HG02678 (cell line): Measurements from ENCODE around the gene ARHGEF10L.

ENCODE experiments used
- ATAC-seq: cut with Tn5 transposase; IDR thresholded peaks from one replicate; pipeline ENCODE4 v1.9.1; 2021; ENCODE audit warnings: mild to moderate bottlenecking, moderate library complexity; ENCODE audit not compliant: unreplicated experiment

The ARHGEF10L gene

DNA sequence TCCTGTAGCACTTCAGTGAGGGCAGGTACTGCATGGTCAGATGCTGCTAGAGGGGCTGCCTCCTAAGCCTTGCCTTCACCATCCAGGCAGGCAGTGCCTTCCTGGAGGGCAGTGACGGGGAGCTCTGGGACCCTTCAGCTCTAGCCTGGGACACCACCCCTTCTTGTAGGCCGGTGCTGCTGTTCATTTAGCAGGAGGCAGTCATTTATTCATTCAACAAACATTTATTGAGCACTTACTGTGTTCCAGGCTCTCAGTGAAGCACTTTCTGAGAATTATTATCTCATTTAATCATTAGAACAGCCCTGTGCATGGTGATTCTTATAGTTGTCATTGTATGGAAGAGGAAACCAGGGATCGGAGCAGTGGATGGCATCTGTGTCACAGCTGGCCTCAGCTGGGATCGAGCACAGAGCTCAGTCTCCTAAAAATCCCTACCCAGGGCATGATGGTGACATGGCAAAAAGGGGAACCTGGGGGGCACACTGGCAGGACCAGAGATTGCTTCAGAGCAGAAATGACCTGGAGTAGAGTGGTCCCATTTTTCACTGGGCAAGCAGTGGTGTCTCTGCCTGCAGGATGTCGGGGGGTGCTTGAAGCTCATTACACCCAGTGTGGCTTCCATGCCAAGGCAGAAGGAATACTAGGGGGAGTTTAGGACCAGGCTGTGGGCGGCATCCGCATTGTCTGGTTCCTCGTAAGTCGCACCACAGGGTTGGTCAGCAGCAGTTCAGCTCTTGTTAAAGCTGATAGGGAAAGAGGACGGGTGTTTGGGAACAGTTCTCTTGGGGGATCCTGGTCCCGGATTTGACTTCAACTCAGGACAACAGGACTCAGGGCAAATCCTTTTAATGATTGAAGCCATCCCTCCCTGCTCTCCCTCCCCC is 28.8 kb downstream of the ARHGEF10L start:
- no peak for ATAC-seq

DNA sequence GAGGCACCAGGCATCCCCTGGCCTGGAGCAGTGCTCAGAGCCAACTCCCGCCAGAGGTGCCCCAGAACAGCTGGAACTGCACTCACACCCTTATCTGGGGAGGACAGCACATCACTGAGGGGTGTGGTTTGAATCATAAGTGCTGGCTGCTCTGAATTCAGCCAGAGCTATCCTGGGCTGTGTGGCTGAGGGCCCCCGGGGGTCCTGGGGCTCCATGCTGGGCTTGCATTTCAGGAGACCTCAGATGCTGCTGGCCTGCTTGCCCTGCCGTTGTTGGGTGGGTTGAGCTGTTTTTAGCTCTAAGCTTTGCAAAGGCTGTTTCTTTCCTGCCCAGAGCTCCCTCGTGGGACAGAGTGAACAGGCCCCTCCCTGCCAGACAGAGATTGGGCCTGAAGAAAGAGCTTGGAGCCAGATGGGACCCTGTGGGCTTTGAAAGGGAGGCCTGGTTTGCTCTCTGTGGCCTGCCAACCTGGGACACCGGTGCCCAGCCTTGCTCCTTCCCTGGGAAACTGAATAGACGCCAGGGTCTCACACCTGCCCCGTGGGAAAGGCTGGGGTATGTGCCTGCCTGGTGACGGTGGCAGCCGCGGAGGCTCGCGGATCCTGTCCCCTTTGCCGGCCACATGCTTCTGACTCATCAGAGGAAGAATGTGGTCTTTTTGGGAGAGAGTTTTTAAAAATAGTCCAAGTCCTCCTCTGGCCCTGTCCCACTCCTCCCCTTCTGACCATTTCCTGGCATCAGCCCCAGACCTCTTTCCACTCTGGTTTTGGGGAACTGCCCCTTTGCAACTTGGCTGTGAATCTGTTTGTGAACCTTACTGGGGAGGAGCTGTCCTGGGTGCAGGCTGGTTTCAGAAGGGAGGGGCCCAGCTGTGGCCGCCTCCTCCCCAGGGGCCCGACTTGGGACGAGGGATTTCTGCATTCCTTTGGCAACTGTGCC is 30.0 kb downstream of the ARHGEF10L start:
- no peak for ATAC-seq

DNA sequence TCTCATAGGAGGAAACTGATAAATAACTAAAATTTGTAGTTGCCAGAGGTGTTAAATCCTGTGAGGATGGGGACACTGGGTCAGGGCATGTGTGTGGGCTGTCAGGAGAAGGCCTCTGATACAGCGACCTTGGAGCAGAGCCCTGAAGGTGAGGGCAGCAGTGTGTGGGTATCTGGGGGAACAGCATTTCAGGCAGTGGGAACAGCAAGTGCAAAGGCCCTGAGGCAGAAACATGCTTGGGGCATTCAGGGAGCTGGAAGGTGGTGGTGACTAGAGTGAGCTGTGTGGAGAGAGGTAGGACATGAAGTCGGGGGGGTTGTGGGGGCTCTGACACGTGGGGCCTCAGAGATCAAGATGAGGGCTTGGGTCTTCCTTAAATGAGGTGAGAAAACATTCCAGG is 30.7 kb downstream of the ARHGEF10L start:
- ATAC-seq: no peak

DNA sequence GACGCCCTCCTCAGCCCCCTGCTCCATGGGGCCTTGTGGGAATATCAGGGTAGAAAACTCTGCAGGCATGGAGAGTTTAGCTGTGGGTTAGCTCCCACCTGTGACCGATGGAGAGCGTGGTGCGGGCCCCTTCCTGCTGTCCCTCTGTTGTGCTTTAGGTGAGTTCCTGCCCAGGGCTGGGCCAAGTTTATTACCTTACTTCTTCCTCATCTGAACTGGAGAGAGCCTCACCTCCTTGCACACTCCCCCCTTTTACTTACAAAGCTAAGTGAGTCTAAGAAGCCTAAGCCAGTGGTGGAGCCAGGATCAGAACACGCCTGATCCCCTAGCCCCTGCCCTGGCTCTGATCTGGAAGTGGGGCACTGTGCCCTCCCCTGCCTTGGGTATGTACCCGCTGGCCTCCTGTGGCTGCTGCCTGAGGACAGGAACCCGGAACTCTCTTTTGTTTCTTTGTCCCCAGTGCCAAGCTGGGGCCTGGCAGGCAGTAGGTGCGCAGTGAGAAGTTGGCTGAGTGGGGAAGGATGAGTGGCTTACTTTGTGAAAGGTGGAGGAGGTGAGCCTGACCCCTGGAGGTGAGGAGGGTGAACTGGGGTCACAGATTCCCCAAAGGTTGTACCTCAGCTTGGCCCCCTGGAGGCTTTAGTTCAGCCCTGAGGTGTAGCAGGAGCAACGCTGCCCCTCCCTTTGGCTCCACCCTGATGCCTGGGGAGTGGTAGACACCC is 32.9 kb downstream of the ARHGEF10L start:
- ATAC-seq: no peak

DNA sequence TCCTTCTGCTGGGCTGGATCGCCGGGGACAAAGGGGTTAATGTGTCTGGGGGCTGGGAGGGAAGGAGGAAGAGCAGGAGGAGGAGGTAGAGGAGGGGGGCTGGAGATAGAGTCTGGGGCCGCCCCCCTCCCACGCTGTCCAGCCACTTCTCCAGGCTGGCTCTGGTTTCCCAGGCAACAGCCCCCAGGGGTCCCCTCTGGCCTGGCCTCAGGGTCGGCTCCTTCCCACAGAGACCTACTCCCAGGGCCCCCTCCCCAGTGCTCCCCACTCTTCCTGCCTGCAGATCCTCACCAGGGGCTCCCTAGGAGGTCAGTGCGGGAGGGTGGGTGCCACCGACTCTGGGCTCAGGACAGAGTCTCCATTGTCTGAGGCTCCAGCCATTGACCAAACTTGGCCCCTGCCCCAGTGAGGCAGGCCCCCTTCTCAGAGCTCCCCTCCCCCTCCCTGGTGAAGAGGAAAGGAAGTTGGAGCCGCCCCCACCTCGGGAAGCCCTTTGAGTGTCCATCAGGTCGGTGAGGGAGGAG is 34.1 kb downstream of the ARHGEF10L start:
- no peak for ATAC-seq

DNA sequence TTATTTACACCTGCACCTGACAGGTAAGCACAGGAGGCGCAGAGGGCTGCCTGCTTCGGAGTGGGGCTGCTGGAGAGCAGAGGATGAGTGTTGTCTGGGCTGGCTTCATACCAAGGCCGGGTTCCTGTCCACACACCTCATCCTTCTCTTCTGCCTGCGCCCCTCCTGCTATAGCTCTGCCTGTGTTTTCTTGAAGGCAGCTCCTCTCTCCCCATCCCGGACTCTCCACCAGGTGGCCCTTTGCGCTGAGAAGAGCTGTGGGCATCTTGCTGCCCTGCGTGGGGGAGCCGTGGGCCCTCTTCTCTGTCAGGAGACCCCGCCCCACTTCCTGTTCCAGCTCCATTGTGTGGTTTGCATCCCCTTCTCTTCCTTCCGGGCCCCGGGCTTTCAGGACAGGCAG is 35.0 kb downstream of the ARHGEF10L start:
- no peak for ATAC-seq

DNA sequence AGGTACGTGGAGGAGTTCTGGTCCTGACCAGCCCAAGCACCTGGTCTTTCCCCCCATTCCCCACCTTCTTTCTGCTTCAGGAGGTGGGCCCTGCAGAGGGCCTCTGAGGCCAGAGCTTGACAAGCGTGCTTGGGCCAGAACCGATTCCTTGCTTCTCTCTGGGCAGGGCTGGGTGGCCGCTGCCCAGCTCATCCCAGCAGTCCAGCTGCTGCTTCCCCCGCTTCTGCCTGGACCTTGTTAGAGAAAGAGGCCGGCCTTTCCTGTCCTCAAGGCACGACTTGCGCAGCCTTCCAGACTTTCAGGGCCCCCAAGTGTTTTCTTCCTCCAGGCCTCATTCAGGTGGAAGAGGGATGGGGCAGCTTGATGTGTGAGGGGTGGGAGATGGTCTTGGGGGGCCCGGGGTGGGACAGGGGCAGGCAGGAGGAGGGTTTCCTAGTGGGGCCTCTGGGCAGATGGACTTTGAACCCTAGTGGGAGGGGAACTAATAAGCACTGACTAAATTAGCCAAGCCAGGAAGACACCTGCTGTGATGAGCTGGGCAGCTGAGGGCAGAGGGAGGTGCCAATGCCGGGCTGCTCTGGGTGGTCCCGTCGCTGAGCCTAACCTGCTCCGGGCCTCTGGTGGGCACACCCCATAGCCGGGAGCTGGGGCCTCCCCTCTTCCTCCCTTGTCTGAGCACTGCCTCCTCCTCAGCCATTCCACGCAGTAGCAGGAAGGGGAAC is 36.5 kb downstream of the ARHGEF10L start:
- ATAC-seq: no peak

DNA sequence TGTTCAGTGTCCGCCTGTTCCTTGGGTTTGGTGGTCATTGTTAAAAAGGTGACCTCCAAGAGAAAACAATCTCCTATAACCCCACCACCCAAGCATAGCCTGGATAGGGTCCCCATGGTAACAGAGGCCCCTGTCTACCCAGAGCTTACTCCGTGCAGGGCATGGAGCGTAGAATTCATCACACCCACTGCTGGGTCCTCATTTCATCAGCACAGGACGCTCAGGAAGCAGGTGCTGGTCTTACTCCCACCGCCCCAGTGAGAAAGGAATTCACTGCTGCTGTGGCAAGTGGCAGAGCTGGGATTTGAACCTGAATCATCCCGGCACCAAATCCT is 37.0 kb downstream of the ARHGEF10L start:
- no peak for ATAC-seq

DNA sequence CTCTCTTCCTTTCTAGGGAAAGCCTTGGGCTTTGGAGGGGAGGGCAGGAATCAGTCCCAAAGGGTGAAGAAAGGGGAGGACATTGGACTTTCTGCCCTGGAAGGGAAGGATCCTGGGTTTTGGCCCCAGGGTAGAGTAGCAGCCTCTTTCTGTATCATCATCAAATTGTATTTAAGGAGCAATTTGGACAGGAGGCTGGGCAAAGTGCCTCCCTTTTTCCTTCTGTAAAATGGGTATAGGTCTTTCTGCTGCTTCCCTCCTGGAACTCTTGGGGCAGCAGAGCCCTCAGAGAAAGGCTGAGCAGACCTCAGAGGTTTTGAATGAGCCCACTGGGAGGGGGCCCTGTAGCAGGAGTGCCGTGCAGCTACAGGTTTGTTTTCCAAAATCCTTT is 38.4 kb downstream of the ARHGEF10L start:
- no peak for ATAC-seq

DNA sequence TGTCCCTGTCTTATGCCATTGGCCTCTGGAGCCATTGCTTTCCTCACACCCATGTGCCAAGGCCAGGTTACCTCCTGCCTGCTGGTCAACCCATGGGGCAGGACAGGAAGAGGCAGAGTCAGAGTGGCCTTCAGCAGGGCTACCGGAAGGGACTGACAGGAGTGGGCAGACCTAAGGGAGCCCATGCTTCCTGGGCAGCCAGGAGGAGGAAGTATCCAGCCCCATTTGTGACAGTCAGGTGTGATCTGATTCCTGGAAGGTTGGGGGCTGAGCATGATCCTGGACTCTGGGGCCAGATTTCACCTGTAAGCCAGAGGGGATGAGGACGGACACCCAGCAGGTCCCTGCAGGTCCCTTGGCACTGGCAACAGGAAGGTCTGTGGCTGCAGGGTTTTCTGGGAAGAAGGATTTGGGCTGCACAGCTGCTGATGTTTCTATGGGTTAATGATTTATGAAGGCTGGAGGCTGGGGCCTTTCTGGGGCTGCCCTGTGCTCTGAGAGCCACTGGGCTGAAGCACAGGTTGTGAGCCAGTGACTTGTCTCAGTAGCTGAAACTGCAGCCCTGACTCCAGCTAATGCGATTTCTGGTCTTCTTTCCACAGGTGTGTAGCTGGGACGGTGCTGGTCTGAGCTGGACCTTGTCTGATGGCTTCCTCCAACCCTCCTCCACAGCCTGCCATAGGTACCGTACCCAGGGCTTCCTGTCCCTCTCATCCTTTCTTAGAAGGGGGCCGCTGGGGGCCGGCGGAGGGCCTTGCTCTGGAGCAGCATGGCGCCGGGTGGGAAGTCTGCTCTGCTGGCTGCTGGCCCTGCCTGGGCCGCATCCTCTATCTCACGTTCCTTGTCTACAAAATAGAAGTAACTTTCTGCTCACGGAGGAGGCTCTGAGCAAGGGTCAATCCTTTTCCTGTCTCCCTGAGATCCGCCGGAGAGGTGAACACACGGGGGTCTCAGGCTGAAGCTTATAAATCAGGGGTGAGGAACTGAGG is 40.7 kb downstream of the ARHGEF10L start:
- no peak for ATAC-seq

DNA sequence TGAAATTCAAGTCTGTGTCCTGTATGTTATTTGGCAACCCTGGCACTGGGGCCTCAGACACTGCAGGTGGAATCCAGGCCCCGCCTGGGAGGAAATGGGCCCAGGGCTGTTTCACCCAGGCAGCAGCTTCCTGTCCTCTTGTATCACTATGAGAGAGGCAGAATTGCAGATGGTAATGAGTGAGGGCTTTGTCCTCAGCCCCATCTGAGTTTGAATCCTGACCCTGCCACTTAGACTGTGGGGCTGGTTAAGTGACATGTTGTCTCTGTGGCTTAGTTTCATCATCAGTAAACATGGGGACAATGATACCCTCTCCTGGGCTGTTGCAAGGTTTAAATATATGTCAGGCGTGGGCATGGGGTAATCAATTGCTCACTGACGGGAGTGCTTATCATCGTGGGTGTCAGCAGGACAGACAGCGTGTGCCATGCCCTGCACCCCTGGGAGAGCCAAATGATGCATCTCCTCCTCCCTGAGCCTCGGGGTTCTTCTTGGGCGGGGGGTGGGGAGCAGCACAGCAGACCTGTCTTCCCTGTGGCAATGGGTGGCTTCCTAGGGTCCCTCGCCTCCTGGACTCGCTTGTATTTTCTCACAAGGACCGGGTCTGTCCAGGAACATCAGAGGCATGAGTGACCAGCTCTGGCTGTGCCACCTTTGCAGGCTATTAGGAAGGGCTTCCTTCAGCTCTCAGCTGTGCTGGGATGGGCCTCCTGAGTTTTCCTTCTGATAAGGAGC is 42.1 kb downstream of the ARHGEF10L start:
- ATAC-seq: no peak

DNA sequence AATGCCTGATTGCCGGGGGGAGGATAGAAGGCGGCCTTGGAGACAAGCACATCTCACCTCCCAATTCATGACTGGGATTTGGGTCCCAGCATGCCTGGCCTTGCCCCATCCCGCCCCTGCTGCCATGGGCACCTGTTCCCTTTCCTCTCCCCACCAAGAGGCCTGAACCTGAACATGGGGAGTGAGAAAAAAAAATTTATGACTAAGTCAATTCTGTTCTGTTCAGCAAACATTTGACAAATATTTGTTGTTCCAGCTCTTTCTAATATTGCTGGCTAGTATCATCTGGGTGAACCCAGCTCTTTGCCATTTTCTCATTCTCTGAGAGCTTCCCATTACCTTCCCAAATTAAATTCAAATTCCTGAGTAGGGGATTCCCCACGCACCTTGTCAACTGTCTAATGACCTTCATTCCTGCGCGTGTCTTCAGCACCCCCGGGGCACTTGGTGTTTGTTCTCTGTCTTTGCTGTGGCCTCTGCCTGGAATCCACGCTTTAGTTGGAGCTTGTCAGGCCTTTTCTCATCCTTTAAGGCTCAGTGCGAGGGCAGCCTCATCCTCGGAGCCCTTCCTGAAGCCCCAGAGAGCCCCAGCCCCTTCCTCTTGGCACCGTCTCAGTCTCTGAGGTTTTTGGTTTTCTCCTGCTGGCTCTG is 42.8 kb downstream of the ARHGEF10L start:
- no peak for ATAC-seq

DNA sequence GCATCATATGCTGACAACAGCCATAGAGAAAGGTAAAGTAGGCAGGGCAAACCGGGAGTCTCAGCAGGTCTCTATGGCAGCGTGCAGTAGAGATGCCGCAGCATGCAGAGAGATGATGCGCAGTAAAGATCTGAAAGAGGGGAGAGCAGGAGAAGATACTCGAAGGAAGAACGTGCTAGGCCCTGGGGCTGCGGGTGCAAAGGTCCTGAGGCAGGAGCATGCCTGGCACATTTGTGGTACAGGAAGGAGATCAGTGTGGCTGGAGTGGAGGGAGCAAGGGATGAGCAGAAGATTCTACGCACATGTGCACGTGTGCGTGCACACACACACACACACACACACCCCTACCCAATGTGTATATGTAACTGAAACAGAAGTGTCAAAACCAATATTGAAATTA is 45.0 kb downstream of the ARHGEF10L start:
- no peak for ATAC-seq

DNA sequence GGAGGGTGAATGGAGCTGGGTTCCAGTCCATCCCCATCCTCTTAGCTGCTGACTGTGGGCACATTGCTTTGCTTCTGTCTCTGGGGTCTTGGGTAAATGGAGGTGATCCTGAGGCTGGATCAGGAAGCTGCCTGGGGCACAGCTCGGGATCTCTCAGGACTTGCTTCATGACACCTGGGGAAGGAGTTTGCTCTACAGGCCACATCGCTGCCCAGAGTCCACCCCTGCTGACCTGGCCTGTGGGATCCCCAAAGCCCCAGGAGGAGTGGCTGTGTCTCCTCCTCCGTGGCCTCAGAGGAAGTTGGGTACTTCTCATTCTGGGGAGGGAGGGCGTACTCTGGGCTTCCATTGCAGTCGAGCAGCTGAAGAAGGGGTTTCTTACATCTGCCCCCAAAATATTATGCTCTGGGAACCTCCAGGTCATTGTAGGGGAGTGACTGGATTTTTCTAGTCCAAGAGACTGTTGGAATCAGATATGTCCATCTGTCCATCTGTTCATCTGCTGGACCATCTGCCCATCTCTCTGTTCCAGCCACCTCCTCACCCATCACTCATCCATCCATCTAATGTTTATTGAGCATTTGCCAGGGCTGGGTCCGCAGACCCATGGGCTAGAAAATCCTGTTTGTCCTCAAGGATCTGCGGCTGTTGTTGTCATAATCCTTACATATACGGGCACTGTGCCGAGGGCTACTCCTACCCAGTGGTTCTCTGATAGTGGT is 45.9 kb downstream of the ARHGEF10L start:
- ATAC-seq: no peak

DNA sequence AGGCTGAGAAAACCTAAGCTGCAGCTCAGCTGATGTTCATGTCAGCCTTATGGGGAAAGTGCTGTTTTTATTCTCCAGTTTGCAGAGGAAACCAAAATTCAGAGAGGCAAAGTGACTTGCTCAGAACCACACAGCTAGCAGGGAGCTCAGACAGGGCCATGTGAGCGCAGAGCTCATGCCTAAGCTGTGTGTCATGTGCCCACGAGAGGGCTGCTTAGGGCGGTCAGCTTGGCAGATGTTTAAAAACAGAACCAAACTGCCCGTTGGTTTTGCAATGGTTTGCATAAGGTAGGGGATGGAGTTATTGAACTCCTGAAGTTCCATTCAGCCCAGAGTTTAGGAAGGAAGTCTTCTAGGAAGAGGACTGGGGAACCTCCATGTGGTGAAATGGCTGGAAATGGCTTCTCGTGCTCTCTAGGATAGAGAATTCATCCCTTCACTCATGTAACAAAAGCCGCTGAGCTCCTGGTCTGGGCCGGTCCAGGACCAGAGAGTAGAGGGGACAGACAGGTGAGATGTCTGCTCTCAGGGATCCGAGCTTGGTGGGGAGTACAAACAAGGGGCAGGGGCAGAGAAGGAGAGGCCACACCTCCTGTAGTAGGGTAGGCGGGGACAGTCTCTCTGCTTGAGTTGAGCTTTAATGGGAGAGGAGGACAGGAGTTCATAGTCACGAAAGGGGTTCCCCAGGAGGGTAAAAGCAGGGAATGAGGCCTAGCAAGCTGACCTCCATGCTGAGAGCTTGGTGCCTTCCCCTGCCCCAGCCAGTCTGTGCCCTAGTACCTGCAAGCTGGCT is 46.9 kb downstream of the ARHGEF10L start:
- no peak for ATAC-seq

DNA sequence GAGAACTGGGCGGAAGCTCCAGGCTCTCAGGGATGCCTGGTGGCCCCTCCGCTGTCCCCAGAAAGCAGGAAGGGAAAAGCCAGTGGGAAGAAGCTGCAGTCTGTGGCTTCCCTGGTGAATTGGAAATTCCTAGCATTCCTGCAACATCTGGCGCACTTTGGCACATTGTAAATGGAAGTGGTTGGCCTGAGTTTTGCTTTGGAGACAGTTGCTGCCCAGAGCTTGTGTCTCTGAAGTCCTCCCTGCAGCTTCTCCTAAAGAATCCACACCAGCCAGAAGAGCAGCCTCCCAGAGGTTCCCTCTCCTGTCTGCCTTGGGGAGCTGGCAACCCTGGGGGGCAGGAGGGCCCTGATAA is 48.2 kb downstream of the ARHGEF10L start:
- no peak for ATAC-seq
